Activated naive CD4-positive, alpha-beta T cell treated with anti-CD3 and anti-CD28 coated beads, Interleukin-2, amount 50 U/mL, for 16 hours (primary cell): Measurements from ENCODE around the gene DDX21.
"Not testable (repeated sequence)": the region's sequence is repeated elsewhere in the genome, so short reads cannot be mapped to it uniquely, and the experiment has no call there.

ENCODE experiments used
- DNase-seq: peaks from one replicate; pipeline ENCODE4 v3.0.0-alpha.2; 2020

The DDX21 gene

GRCh38 chr10:68988530-68989316, 32.8 kb downstream of the DDX21 start, which contains the start of gene KIFBP:
Gene KIFBP (plus strand): TSS chr10:68988803. CDS start chr10:68988833, 30 bp downstream.
- peak; percentile 72 for DNase-seq

DNA sequence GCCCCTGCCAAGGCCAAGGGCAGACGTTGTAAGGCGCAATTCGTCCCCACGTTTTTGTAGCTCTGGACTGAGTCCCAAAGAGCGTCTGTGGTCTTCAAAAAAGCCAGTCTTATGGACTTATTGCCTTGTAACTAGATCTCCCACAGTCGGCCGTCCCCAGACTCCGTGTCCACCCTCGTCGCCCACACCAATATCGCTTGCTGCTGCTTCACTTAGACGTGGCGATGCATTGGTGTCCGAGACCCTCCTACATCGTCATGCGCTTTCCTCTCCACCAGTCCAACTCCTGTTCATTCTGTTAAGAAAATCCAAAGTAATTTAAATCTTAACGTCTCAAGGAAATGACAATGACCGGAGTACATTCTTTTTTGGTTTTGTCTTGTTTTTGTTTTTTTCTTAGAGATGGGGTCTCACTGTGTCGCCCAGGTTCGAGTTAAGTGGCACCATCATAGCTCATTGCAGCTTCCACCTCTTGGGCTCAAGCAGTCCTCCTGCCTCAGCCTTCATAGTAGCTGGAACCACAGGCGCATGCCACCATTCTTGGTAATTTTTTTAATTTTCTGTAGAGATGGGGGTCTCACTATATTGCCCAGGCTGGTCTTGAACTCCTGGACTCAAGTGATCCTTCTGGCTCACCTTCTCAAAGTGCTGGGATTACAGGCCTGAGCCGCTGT, 33.5 kb downstream of the DDX21 start:
- DNase-seq: no peak

GRCh38 chr10:68992636-68993440, 36.9 kb downstream of the DDX21 start:
- DNase-seq: no peak

GRCh38 chr10:68997211-68997610, 41.2 kb downstream of the DDX21 start:
- DNase-seq: no peak

DNA sequence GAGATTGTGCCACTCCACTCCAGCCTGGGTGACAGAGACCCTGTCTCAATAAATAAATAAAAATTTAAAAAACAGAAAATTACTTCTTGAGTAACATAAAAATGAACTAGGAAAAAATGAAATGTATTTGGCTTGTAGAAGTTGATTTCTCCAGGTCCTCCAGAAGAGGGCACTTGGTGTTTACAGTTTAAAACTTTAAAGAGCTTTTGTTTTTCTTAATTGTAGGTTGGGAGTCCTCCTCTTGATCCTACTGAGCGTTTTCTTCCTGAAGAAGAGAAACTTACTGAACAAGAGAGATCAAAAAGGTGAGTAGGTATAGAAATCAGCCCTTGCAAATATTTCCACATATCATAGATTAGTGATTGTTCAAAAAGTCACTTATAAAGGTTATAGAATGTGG, 48.9 kb downstream of the DDX21 start:
- no peak for DNase-seq

GRCh38 chr10:69005704-69006485, 49.9 kb downstream of the DDX21 start:
- DNase-seq: no peak

GRCh38 chr10:69007260-69007659, 51.3 kb downstream of the DDX21 start:
- DNase-seq: no peak

DNA sequence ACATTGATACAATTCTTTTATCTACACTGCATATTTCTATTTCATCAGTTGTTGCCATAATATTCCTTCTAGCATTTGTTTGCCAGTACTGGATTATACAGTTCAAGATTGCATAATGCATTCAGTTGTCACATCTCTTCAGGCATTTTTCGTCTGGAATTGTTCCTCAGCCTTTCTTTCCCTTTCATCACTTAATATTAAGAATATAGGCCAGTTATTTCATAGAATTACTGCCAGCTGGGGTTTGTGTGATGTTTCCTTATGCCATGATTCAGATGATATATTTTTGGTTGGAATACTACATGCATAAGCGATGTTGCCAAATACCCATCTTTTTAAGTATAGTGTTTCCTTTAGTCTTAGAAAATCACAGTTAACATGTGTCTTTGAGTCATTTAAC, 53.4 kb downstream of the DDX21 start:
- no peak for DNase-seq

GRCh38 chr10:69010151-69010640, 54.2 kb downstream of the DDX21 start:
- no peak for DNase-seq

DNA sequence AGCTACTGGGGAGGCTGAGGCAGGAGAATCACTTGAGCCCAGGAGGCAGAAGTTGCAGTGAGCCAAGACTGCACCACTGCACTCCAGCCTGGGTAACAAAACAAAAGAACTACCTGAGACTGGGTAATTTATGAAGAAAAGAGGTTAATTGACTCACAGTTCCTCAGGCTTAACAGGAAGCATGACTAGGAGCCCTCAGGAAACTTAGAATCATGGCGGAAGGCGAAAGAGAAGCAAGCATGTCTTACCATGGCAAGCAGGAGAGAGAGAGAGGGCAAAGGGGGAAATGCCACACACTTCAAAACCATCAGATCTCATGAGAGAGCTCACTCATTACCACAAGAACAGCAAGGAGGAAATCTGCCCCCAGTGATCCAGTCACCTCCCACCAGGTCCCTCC, 56.8 kb downstream of the DDX21 start:
- DNase-seq: not testable (repeated sequence)

DNA sequence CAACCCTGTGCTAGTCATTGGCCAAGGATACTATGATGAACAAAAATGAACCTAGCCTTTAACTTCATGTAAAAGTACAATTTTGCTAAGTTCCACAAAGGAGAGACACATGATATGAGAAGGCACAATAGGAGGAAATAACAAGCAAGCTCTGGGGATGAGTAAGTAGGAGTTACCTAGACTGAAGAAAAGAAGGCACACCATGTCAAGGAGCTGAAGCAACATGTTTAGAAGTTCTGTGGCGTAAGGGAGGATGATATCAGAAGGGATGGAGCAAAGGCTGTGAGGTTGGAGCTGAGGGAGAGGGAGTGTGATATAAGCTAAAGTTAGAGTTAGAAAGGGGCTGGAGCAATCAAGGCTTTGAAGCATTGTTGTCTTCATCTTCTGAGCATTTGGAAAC, 58.2 kb downstream of the DDX21 start:
- no peak for DNase-seq

DNA sequence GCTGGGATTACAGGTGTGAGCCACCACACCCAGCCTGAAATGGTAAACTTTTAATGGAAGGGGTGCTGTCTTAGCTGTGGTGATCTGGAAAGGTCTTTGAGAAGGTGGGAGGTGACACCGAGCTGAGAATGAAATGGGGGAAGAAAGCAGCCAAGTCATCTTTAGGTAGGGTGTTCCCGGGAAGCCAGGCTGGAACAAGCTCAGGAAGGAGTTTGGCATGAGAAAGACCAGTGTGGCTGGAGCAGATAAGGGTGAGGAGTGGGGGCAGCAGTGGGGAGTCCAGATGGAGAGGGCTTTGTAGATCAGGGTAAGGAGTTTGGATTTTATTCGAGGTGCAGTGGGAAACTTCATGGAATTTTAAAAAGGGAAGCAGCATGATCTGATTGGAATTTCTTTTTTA, 62.6 kb downstream of the DDX21 start:
- DNase-seq: no peak

DNA sequence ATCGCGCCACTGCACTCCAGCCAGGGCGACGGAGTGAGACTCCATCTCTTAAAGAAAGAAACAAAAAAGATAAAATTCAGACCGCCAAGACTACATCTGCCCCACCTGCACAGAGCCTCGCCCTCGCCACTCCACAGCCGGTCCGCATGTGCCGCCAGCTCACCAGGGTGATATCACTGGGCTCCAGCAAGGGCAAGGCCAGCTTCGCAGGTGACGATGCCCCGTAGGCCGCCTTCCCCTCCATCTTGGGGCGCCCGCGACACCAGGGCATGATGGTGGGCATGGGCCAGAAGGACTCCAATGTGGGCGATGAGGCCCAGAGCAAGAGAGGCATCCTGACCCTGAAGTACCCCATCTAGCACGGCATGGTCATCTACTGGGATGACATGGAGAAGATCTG, 66.6 kb downstream of the DDX21 start:
- no peak for DNase-seq

DNA sequence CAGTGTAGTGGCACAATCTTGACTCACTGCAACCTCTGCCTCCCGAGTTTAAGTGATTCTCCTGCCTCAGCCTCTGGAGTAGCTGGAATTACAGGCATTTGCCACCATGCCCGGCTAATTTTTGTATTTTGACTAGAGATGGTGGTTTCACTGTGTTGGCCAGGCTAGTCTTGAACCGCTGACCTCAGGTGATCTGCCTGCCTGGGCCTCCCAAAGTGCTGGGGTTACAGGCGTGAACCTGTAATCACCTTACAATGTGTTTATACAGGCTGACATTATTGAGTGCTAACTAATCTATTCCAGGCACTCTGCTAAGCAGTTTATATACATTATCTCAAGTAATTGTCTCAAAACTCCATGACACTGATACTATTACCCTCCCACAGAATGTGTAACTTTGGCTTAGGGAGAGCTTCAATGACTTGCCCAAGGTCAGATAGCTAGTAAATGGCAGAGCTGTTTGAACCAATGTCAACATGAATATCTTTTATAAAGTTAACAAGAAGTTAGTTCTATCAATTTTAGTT, 69.5 kb downstream of the DDX21 start:
- no peak for DNase-seq

DNA sequence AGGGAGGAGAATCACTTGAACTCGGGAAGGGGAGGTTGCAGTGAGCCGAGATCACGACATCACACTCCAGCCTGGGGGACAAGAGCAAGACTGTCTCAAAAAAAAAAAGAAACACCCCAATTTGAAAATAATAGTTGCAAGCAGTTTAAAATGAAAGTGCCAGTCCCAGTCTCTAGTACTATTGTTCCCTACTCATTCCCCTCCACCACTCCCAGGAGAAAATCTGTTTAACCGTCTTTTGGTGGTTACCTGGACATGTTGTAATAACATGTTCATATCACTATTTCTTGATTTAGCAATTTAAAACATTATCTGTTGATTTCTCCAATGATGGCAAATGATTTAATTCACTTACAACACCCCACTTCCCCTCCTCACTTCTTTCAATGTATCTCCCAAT, 77.3 kb downstream of the DDX21 start:
- DNase-seq: no peak
